Astrocyte (in vitro differentiated cells and primary cell): ENCODE measurements around the gene CD55. TPM values are rescaled to one million over a fixed set of nuclear protein-coding genes. Genes with fewer than 3 reads are reported as not detected.

ENCODE experiments used
- DNase-seq: peaks from one replicate; pipeline ENCODE4 v3.0.0-alpha.2; 2010; ENCODE audit warnings: low read depth
- FAIRE-seq: peaks from 2 replicates; lab custom pipeline; 2011; peaks lifted over from hg19 to GRCh38; lab: Jason Lieb, UNC
- H2AFZ ChIP-seq: 2 replicates; pipeline ENCODE4 v1.6.0; 2012; ENCODE audit warnings: low read depth, low read length, inconsistent platforms
- H3K27ac ChIP-seq: 2 replicates; pipeline ENCODE4 v1.5.1; 2011; ENCODE audit warnings: low read depth, low read length, inconsistent platforms
- H3K27me3 ChIP-seq: 2 replicates; pipeline ENCODE4 v1.6.0; 2011; ENCODE audit warnings: low read length, inconsistent platforms; ENCODE audit not compliant: insufficient read depth
- H3K36me3 ChIP-seq: 2 replicates; pipeline ENCODE4 v1.5.1; 2011; ENCODE audit warnings: low read length, inconsistent platforms; ENCODE audit not compliant: insufficient read depth
- H3K4me1 ChIP-seq: 2 replicates; pipeline ENCODE4 v1.5.1; 2011; ENCODE audit warnings: low read length, inconsistent platforms; ENCODE audit not compliant: insufficient read depth
- H3K4me2 ChIP-seq: 2 replicates; pipeline ENCODE4 v1.6.0; 2012; ENCODE audit warnings: low read length, inconsistent platforms
- H3K4me3 ChIP-seq: 2 replicates; pipeline ENCODE4 v1.5.1; 2011; ENCODE audit warnings: low read depth, mild to moderate bottlenecking, low read length, inconsistent platforms; ENCODE audit not compliant: insufficient read depth
- H3K79me2 ChIP-seq: 2 replicates; pipeline ENCODE4 v1.6.0; 2012; ENCODE audit warnings: mild to moderate bottlenecking, low read length, inconsistent platforms; ENCODE audit not compliant: insufficient read depth
- H3K9ac ChIP-seq: 2 replicates; pipeline ENCODE4 v1.6.0; 2012; ENCODE audit warnings: mild to moderate bottlenecking, low read length, inconsistent platforms
- H3K9me3 ChIP-seq: 2 replicates; pipeline ENCODE4 v1.5.1; 2012; ENCODE audit warnings: low read depth, mild to moderate bottlenecking, low read length, inconsistent platforms; ENCODE audit not compliant: insufficient read depth
- H4K20me1 ChIP-seq: 2 replicates; pipeline ENCODE4 v1.6.0; 2012; ENCODE audit warnings: low read length, inconsistent platforms; ENCODE audit not compliant: insufficient read depth
- H3K27ac Mint-ChIP-seq: one replicate; pipeline ENCODE4 v1.8.0; 2021; ENCODE audit warnings: mild to moderate bottlenecking, mixed read lengths; ENCODE audit not compliant: unreplicated experiment
- H3K27me3 Mint-ChIP-seq: one replicate; pipeline ENCODE4 v1.8.0; 2021; ENCODE audit warnings: low read depth, mixed read lengths; ENCODE audit not compliant: unreplicated experiment
- H3K36me3 Mint-ChIP-seq: one replicate; pipeline ENCODE4 v1.8.0; 2021; ENCODE audit warnings: low read depth, mixed read lengths; ENCODE audit not compliant: unreplicated experiment
- H3K4me1 Mint-ChIP-seq: one replicate; pipeline ENCODE4 v1.8.0; 2021; ENCODE audit warnings: low read depth, mixed read lengths; ENCODE audit not compliant: unreplicated experiment
- H3K4me3 Mint-ChIP-seq: one replicate; pipeline ENCODE4 v1.8.0; 2021; ENCODE audit warnings: mild to moderate bottlenecking, moderate library complexity, mixed read lengths; ENCODE audit not compliant: unreplicated experiment
- H3K9me3 Mint-ChIP-seq: one replicate; pipeline ENCODE4 v1.8.0; 2021; ENCODE audit warnings: mild to moderate bottlenecking, mixed read lengths; ENCODE audit not compliant: unreplicated experiment
- EZH2 ChIP-seq: IDR thresholded peaks from 2 replicates; pipeline ENCODE4 v1.6.1; 2012; ENCODE audit warnings: mild to moderate bottlenecking, low read length, inconsistent platforms; ENCODE audit not compliant: insufficient read depth
- total RNA-seq: library from RNA; stranded (reverse); gene quantifications from 2 replicates; pipeline ENCODE4 v1.2.1, GENCODE V29; 2021
- TF ChIP-seq, protein P1 (sequence below): IDR thresholded peaks from 2 replicates; pipeline ENCODE4 v1.5.1; 2011; ENCODE audit warnings: low read depth, mild to moderate bottlenecking, inconsistent platforms, low read length, moderate library complexity; ENCODE audit not compliant: insufficient read depth

Gene CD55
- total RNA-seq, 1 donor from 2014 or later: 18.7 TPM

DNA sequence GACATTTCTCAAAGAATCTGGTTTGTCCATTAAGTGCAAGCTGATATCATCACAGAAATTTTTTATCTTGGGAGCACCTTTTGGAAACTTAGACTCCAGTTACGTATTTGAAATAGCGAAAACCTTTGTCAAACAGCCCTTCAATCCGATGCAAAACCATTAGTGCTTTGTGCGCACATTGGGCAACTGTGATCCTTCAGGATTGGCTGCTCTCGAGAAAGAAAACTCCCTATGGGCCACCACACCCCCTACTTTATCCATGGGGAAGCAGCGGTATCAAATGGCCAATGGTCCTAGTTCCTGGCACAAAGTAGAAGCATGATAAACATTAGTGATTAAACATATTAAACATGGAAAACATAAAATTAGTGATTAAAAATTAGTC is 16.0 kb upstream of the CD55 start:
- Histone ChIP-seq H2AFZ (no peak overlapping the region), H3K27ac (no peak overlapping the region), H3K79me2 (no peaks in the 10 kb centered on the region), H3K9ac (no peak overlapping the region), H3K4me1 (peaks cover 10% of the 10 kb centered on the region), H3K36me3 (no peaks in the 10 kb centered on the region), H3K4me2 (no peak overlapping the region), H3K9me3 (no peaks in the 10 kb centered on the region), H4K20me1 (no peaks in the 10 kb centered on the region), H3K27me3 (no peaks in the 10 kb centered on the region), H3K4me3 (no peak overlapping the region)
- Mint-ChIP-seq H3K36me3 (no peaks in the 10 kb centered on the region), H3K4me1 (peaks cover 18% of the 10 kb centered on the region), H3K27me3 (no peaks in the 10 kb centered on the region), H3K27ac (no peak overlapping the region), H3K4me3 (no peak overlapping the region), H3K9me3 (peaks cover 6% of the 10 kb centered on the region)
- TF ChIP-seq, protein P1, sequence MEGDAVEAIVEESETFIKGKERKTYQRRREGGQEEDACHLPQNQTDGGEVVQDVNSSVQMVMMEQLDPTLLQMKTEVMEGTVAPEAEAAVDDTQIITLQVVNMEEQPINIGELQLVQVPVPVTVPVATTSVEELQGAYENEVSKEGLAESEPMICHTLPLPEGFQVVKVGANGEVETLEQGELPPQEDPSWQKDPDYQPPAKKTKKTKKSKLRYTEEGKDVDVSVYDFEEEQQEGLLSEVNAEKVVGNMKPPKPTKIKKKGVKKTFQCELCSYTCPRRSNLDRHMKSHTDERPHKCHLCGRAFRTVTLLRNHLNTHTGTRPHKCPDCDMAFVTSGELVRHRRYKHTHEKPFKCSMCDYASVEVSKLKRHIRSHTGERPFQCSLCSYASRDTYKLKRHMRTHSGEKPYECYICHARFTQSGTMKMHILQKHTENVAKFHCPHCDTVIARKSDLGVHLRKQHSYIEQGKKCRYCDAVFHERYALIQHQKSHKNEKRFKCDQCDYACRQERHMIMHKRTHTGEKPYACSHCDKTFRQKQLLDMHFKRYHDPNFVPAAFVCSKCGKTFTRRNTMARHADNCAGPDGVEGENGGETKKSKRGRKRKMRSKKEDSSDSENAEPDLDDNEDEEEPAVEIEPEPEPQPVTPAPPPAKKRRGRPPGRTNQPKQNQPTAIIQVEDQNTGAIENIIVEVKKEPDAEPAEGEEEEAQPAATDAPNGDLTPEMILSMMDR: no peak
- no peak for TF ChIP-seq EZH2
- no peak for DNase-seq
- FAIRE-seq: no peak

DNA sequence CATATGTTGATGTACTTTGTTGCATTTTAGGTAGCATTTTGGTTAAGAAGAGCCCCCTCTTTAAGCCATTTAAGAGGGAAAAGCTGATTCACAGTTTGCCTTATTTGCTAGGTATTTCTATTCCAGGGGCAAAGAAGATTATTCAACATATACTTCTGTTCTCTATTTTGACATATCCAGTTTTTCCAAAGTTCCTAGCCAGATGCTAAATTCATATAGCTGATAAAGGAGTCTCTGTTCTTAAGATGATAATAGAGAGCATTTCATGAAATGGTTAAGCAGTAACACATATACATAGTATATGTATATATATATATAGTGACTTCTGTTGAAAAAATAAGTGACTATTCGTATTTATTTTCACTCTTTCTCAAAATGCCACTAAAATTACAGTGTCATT is 15.5 kb upstream of the CD55 start:
- Mint-ChIP-seq H3K27me3 (no peaks in the 10 kb centered on the region), H3K4me3 (no peak overlapping the region), H3K36me3 (no peaks in the 10 kb centered on the region), H3K9me3 (peaks cover 6% of the 10 kb centered on the region), H3K4me1 (peaks cover 18% of the 10 kb centered on the region), H3K27ac (no peak overlapping the region)
- no peak overlapping the region for H3K4me2 ChIP-seq
- H3K27ac ChIP-seq: no peak overlapping the region
- no peak for TF ChIP-seq EZH2
- TF ChIP-seq, protein P1: no peak
- DNase-seq (no peak), FAIRE-seq (no peak)
- no peak overlapping the region for H3K9ac ChIP-seq
- H3K27me3 ChIP-seq: no peaks in the 10 kb centered on the region
- no peak overlapping the region for H2AFZ ChIP-seq
- H3K79me2 ChIP-seq: no peaks in the 10 kb centered on the region
- H3K36me3 ChIP-seq: no peaks in the 10 kb centered on the region
- peaks cover 10% of the 10 kb centered on the region for H3K4me1 ChIP-seq
- H3K4me3 ChIP-seq: no peak overlapping the region
- no peaks in the 10 kb centered on the region for H3K9me3 ChIP-seq
- no peaks in the 10 kb centered on the region for H4K20me1 ChIP-seq

DNA sequence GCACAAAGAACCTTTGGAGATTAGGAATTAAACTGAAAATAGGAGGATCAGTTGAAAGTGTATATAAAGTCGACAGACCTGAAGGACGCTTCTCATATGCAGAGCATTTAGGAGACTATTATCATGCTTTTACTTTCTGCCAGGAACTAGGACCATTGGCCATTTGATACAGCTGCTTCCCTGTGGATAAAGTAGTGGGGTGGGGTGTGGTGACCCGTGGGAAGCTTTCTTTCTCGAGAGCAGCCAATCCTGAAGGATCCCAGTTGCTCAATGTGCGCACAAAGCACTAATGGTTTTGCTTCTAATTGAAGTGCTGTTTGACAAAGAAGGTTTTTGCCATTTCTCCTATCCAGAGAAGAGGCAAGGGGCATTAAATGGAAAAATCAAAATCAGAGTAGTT is 14.9 kb upstream of the CD55 start:
- no peak for FAIRE-seq
- no peak for DNase-seq

More for the DNA sequence above, 14.9 kb upstream of the CD55 start:
- Histone ChIP-seq H3K27ac (no peak overlapping the region), H3K9me3 (no peaks in the 10 kb centered on the region), H2AFZ (no peak overlapping the region), H3K79me2 (no peaks in the 10 kb centered on the region), H3K9ac (no peak overlapping the region), H3K4me2 (no peak overlapping the region), H3K36me3 (no peaks in the 10 kb centered on the region), H3K4me1 (peaks cover 10% of the 10 kb centered on the region), H4K20me1 (no peaks in the 10 kb centered on the region), H3K4me3 (no peak overlapping the region), H3K27me3 (no peaks in the 10 kb centered on the region)
- H3K9me3 Mint-ChIP-seq: peaks cover 6% of the 10 kb centered on the region
- no peaks in the 10 kb centered on the region for H3K36me3 Mint-ChIP-seq
- no peaks in the 10 kb centered on the region for H3K27me3 Mint-ChIP-seq
- H3K4me1 Mint-ChIP-seq: peaks cover 21% of the 10 kb centered on the region
- no peak for TF ChIP-seq EZH2
- TF ChIP-seq, protein P1: no peak
- no peak overlapping the region for H3K4me3 Mint-ChIP-seq
- no peak overlapping the region for H3K27ac Mint-ChIP-seq
